HCT116 (cell line): Measurements from ENCODE around the gene SLC14A1. TPM values are rescaled to one million over a fixed set of nuclear protein-coding genes. Genes with fewer than 3 reads are reported as not detected.

ENCODE experiments used
- ATAC-seq: fragments of 200-7000 bp; cut with Tn5 transposase; 2 replicates; pipeline ENCODE4 v1.9.1; 2020; ENCODE audit warnings: mild to moderate bottlenecking, moderate library complexity
- BruUV-seq: library from RNA; stranded (reverse); fragments of 400-500 nt; replicated peaks from 2 replicates; lab custom pipeline; 2021; lab: Mats Ljungman, UMichigan
- CTCF ChIA-PET: fragments of 300-600 bp; sonication (Branson Sonifier 250); formaldehyde crosslinking; loops from one replicate; lab custom pipeline; 2021; ENCODE audit warnings: antibody characterized with exemption; lab: Charles Lee
- POLR2A ChIA-PET: fragments of 300-600, 350-600 bp; sonication (Branson Sonifier 250); formaldehyde crosslinking; loops from one replicate; lab custom pipeline; 2021; ENCODE audit warnings: antibody characterized with exemption; lab: Charles Lee
- RAD21 ChIA-PET, 2 experiments: fragments of 300-600 bp; sonication (Branson Sonifier 250); formaldehyde crosslinking; loops; one replicate each; lab custom pipeline; 2023; ENCODE audit warnings: low total read pairs in 2 of 2; ENCODE audit not compliant: uncharacterized antibody in 2 of 2, unreplicated experiment in 2 of 2, low non-redundant PET in 1 of 2; lab: Charles Lee
- DNase-seq: peaks from one replicate; pipeline ENCODE4 v3.0.0-alpha.2; 2010; ENCODE audit warnings: low read depth, low spot score
- H2AFZ ChIP-seq: fragments of 200-600 bp; shearing (Covaris generic), sonication (generic); 2 replicates; pipeline ENCODE4 v1.6.1; 2017; ENCODE audit warnings: low read depth, mixed run types, mixed read lengths, antibody characterized with exemption, low read length; ENCODE audit not compliant: poor library complexity, severe bottlenecking
- H3K27ac ChIP-seq: 2 replicates; pipeline ENCODE4 v1.5.1; 2012; ENCODE audit warnings: low read depth, low read length
- H3K27me3 ChIP-seq: fragments of 200-600 bp; sonication (generic); 2 replicates; pipeline ENCODE4 v1.6.1; 2016; ENCODE audit warnings: mixed run types, low read length, mixed read lengths; ENCODE audit not compliant: insufficient read depth
- H3K36me3 ChIP-seq, 2 experiments: fragments of 200-500 bp in 1 of 2; fragments of 200-600 bp in 1 of 2; sonication (Bioruptor generic) in 1 of 2; sonication (generic) in 1 of 2; 2 replicates each; pipeline versions ENCODE4 v1.5.1 to v1.6.1; 2014 to 2016; ENCODE audit warnings: low read length in 2 of 2, inconsistent platforms in 1 of 2, mixed read lengths in 1 of 2, mixed run types in 1 of 2; ENCODE audit not compliant: insufficient read depth in 2 of 2, control insufficient read depth in 1 of 2
- H3K4me1 ChIP-seq, 2 experiments: fragments of 200-600 bp in 1 of 2; sonication (generic) in 1 of 2; 2 replicates each; pipeline versions ENCODE4 v1.5.1 to v1.6.1; 2012 to 2017; ENCODE audit warnings: low read length in 2 of 2, inconsistent platforms in 1 of 2, mild to moderate bottlenecking in 1 of 2, mixed read lengths in 1 of 2, mixed run types in 1 of 2, moderate library complexity in 1 of 2; ENCODE audit not compliant: insufficient read depth in 2 of 2, control insufficient read depth in 1 of 2
- H3K4me2 ChIP-seq: fragments of 200-600 bp; sonication (generic); 2 replicates; pipeline ENCODE4 v1.6.1; 2017; ENCODE audit warnings: mixed run types, low read length, mixed read lengths
- H3K4me3 ChIP-seq, 2 experiments: fragments of 200-600 bp in 1 of 2; sonication (generic) in 1 of 2; replicated peaks in 1 of 2; 2 replicates each; pipeline ENCODE4 v1.5.1; 2011 to 2016; ENCODE audit warnings: low read length in 2 of 2, control low read depth in 1 of 2, low read depth in 1 of 2, mild to moderate bottlenecking in 1 of 2, mixed read lengths in 1 of 2, mixed run types in 1 of 2
- H3K79me2 ChIP-seq: fragments of 200-600 bp; sonication (generic); 2 replicates; pipeline ENCODE4 v1.6.1; 2017; ENCODE audit warnings: mild to moderate bottlenecking, mixed run types, low read length, moderate library complexity, mixed read lengths; ENCODE audit not compliant: insufficient read depth
- H3K9ac ChIP-seq: fragments of 200-600 bp; sonication (generic); 2 replicates; pipeline ENCODE4 v1.6.1; 2016; ENCODE audit warnings: low read length, mixed read lengths
- H3K9me2 ChIP-seq: fragments of 200-600 bp; sonication (generic), shearing (Covaris generic); 2 replicates; pipeline ENCODE4 v1.6.1; 2017; ENCODE audit warnings: mixed run types, mild to moderate bottlenecking, moderate library complexity; ENCODE audit not compliant: insufficient read depth
- H3K9me3 ChIP-seq, 2 experiments: fragments of 200-500 bp in 1 of 2; fragments of 200-600 bp in 1 of 2; sonication (Bioruptor generic) in 1 of 2; sonication (generic) in 1 of 2; 2 replicates each; pipeline ENCODE4 v1.6.1; 2014 to 2017; ENCODE audit warnings: low read length in 2 of 2, mixed read lengths in 2 of 2, inconsistent platforms in 1 of 2, low read depth in 1 of 2, mild to moderate bottlenecking in 1 of 2, mixed run types in 1 of 2, moderate library complexity in 1 of 2; ENCODE audit not compliant: control insufficient read depth in 1 of 2, insufficient read depth in 1 of 2
- H4K20me1 ChIP-seq: fragments of 200-600 bp; sonication (generic), shearing (Covaris generic); 2 replicates; pipeline ENCODE4 v1.6.1; 2017; ENCODE audit warnings: mixed run types, mild to moderate bottlenecking, moderate library complexity; ENCODE audit not compliant: insufficient read depth
- POLR2A ChIP-seq: IDR thresholded peaks from 2 replicates; pipeline ENCODE4 v1.7.0; 2011; ENCODE audit warnings: borderline replicate concordance; ENCODE audit not compliant: insufficient read depth, insufficient read length; ENCODE audit errors: extremely low read depth
- RAD21 ChIP-seq: IDR thresholded peaks from 2 replicates; pipeline ENCODE4 v1.6.1; 2012; ENCODE audit warnings: low read depth, mild to moderate bottlenecking
- TCF7L2 ChIP-seq: IDR thresholded peaks from 2 replicates; pipeline ENCODE4 v1.7.0; 2011; ENCODE audit warnings: borderline replicate concordance, inconsistent platforms; ENCODE audit not compliant: insufficient read depth, insufficient read length; ENCODE audit errors: extremely low read depth
- ZBTB33 ChIP-seq: IDR thresholded peaks from 2 replicates; pipeline ENCODE4 v1.6.1; 2011; ENCODE audit warnings: mild to moderate bottlenecking, low read length, moderate library complexity; ENCODE audit not compliant: insufficient replicate concordance; ENCODE audit errors: extremely low read depth
- intact Hi-C: fragments of 100-400 bp; cut with micrococcal nuclease; formaldehyde crosslinking; loops from 2 replicates; pipeline ENCODE4 v1.10.0; 2022
- total RNA-seq: library from RNA; stranded (reverse); gene quantifications from one replicate; pipeline ENCODE4 v1.2.1, GENCODE V29; 2021; ENCODE audit not compliant: unreplicated experiment
- TF ChIP-seq, protein P1 (sequence below), 3 experiments: fragments of 200-600 bp in 1 of 3; sonication (generic) in 1 of 3; IDR thresholded peaks in 2 of 3; conservative IDR thresholded peaks in 1 of 3; 2 replicates each; pipeline ENCODE4 v1.5.1; 2012 to 2017; ENCODE audit warnings: low read depth in 2 of 3, low read length in 2 of 3, antibody characterized with exemption in 1 of 3, borderline replicate concordance in 1 of 3, control low read depth in 1 of 3, mild to moderate bottlenecking in 1 of 3, mixed read lengths in 1 of 3, mixed run types in 1 of 3, moderate library complexity in 1 of 3; ENCODE audit not compliant: insufficient read depth in 1 of 3

The SLC14A1 gene
- total RNA-seq, 1 experiment from 2014 or later = not detected

DNA sequence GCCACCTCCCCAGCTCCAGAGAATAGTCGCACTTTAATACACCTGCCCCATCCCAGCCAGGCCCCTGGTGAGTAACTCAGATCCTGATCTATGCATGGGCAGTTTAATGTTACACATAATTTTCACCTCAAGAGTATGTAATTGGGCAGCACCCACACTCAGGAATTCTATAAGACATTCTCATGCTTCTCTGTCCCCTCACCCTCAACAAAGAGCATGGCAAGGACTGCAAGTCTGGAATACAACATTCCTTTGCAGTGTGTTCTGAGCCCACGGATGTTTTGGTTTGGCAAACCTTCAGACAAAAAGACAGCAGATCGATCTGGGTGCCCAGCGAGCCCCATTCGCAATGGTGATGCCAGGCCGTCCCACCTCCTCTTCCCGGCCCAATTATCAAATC, 4.9 kb upstream of the SLC14A1 start:
- CTCF ChIA-PET = interaction anchor here (1.5 kb wide), 1 partner anchor 161 kb away, joined by 4 read pairs; no protein-coding TSS in a partner anchor
- no peak overlapping the region for H3K9ac ChIP-seq
- POLR2A ChIA-PET = no interaction called here
- intact Hi-C loops = no loop called here
- RAD21 ChIA-PET = no interaction called here
- no peaks in the 10 kb centered on the region for H3K36me3 ChIP-seq
- TF ChIP-seq RAD21 = no peak
- TF ChIP-seq POLR2A = no peak
- no peaks in the 10 kb centered on the region for H3K79me2 ChIP-seq
- no peaks in the 10 kb centered on the region for H3K9me2 ChIP-seq
- H3K9me3 ChIP-seq = no peaks in the 10 kb centered on the region
- DNase-seq (no peak), ATAC-seq (no peak)
- no peak overlapping the region for H3K4me3 ChIP-seq
- no peak overlapping the region for H3K27ac ChIP-seq
- H2AFZ ChIP-seq = no peak overlapping the region
- no TSS peak for BruUV-seq
- H3K4me1 ChIP-seq = no peaks in the 10 kb centered on the region
- H3K27me3 ChIP-seq = 0 out of 2 replicates have a peak, but pooled peaks cover 6% of the 10 kb centered on the region
- H3K4me2 ChIP-seq = no peak overlapping the region
- H4K20me1 ChIP-seq = no peaks in the 10 kb centered on the region

DNA sequence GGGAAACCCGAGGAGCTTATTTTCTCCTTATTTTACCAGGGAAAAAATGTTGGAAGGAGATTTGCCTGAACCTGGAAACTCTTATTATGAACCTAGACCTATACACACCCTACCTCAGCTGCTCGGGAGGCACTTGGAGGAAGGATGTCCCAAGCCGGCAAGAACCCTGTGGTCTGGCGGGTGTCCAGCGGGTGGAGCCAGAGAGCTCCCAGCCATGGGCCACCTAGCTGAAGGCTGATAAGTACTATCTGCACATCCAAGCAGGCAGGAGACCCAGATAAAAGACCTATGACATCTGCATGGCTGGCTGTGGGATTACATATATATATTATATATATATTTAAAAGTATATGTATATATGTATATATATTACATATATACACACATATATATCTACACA, 1.1 kb upstream of the SLC14A1 start:
- intact Hi-C loops = loop anchor here (1.0 to 2.0 kb wide), 5 partner anchors 58 to 251 kb away; no protein-coding TSS in a partner anchor
- no peaks in the 10 kb centered on the region for H3K4me1 ChIP-seq
- no peaks in the 10 kb centered on the region for H3K36me3 ChIP-seq
- H3K9me3 ChIP-seq = no peaks in the 10 kb centered on the region
- H3K9ac ChIP-seq = no peak overlapping the region
- H3K79me2 ChIP-seq = no peaks in the 10 kb centered on the region
- ChIA-PET CTCF (interaction anchor here (0.7 to 5.1 kb wide), 11 partner anchors 14 to 351 kb away, joined by 3 to 56 read pairs (median 3); no protein-coding TSS in a partner anchor), POLR2A (no interaction called here), RAD21 (interaction anchor here (1.1 to 2.0 kb wide), 3 partner anchors 117 to 157 kb away, joined by 3 to 7 read pairs (median 5); no protein-coding TSS in a partner anchor)
- H3K4me2 ChIP-seq = no peak overlapping the region
- 0 out of 2 replicates have a peak, but pooled peaks cover 6% of the 10 kb centered on the region for H3K27me3 ChIP-seq
- ATAC-seq = peak; percentile 100
- peak; percentile 57 for DNase-seq
- no peaks in the 10 kb centered on the region for H4K20me1 ChIP-seq
- H3K27ac ChIP-seq = no peak overlapping the region
- H3K4me3 ChIP-seq = no peak overlapping the region
- H3K9me2 ChIP-seq = no peaks in the 10 kb centered on the region
- no peak overlapping the region for H2AFZ ChIP-seq
- no peak for TF ChIP-seq TCF7L2
- TF ChIP-seq RAD21 = peak; percentile 82
- TF ChIP-seq, protein P1, sequence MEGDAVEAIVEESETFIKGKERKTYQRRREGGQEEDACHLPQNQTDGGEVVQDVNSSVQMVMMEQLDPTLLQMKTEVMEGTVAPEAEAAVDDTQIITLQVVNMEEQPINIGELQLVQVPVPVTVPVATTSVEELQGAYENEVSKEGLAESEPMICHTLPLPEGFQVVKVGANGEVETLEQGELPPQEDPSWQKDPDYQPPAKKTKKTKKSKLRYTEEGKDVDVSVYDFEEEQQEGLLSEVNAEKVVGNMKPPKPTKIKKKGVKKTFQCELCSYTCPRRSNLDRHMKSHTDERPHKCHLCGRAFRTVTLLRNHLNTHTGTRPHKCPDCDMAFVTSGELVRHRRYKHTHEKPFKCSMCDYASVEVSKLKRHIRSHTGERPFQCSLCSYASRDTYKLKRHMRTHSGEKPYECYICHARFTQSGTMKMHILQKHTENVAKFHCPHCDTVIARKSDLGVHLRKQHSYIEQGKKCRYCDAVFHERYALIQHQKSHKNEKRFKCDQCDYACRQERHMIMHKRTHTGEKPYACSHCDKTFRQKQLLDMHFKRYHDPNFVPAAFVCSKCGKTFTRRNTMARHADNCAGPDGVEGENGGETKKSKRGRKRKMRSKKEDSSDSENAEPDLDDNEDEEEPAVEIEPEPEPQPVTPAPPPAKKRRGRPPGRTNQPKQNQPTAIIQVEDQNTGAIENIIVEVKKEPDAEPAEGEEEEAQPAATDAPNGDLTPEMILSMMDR (IDR thresholded peaks at IDR 0.05 in 2 of 3, conservative IDR thresholded peaks at IDR 0.05 in 1 of 3; ENCODE audit: borderline replicate concordance in 1 of 3, insufficient read depth in 1 of 3, low read depth in 2 of 3, low read length in 2 of 3) = peak; percentile 74 to 94 (median 78)
- no peak for TF ChIP-seq ZBTB33
- no peak for TF ChIP-seq POLR2A
- no TSS peak for BruUV-seq
